GM19467 (cell line): ENCODE results near the gene HELT.

ENCODE experiments used
- ATAC-seq: cut with Tn5 transposase; IDR thresholded peaks from one replicate; pipeline ENCODE4 v1.9.1; 2021; ENCODE audit warnings: mild to moderate bottlenecking, moderate library complexity; ENCODE audit not compliant: unreplicated experiment

Gene HELT

DNA sequence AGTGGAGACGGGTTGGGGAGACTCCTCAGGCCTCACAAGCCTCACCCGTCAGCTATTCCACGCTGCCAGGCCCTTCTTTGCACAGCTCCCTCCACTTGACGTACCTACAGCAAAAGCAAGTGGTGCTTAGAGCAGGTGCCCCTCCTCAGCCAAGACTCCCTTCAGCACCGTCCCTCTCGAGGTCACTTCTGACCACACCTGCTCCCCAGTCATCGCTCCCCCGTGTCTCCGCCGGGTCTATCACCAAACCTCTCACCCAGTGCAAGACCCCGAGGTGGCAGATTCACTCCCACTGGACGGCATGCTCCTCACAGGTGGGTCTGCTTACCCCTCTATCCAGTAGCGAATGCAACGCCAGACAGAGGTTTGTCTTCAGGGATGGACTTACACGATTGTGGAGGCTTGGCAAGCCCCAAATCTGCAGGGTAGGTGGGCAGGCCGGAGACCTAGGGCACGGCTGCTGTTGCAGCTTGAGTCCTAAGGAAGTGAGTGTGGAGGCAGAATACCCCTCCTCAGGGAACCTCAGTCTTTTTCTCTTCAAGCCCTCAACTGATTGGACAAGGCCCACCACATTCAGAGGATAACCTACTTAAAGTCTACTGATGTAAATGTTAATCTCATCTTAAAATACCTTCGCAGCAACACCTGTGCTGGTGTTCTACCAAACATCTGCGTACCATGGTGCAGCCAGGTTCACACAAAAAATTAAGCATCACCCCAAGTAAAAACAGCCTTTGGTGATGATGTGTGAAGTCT is 14.5 kb upstream of the HELT start:
- ATAC-seq: no peak

DNA sequence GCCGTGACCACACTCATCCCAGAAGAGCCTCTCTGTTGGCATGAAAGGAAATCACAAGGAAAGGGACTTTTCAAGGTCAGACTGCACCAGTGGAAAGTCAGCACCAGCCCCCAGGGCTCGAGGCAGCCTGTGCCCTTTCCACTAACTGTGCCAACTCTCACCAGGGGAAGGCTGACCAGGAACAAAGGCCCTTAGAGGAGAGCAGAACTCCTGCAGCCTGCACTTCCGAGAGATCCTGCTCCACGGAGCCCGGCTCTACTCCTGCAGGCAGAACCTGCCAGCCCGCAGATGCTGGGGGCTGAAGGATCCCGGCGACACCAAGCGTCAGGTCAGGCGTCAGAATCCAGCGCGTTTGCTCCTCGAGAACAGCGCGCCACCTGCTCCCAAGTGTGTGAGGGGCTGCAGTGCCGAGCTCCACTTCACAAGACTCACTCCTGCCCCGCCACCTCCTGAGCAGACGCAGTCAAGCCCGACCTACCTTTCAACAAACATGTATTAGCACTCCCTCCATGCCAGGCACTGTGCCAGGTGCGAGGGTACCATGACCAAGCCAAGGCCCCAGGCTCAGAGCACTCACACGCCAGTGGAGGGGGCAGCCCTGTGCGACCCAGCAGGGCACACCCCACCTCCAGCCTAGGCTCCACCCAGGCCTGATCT is 13.6 kb upstream of the HELT start:
- ATAC-seq: peak; percentile 19

DNA sequence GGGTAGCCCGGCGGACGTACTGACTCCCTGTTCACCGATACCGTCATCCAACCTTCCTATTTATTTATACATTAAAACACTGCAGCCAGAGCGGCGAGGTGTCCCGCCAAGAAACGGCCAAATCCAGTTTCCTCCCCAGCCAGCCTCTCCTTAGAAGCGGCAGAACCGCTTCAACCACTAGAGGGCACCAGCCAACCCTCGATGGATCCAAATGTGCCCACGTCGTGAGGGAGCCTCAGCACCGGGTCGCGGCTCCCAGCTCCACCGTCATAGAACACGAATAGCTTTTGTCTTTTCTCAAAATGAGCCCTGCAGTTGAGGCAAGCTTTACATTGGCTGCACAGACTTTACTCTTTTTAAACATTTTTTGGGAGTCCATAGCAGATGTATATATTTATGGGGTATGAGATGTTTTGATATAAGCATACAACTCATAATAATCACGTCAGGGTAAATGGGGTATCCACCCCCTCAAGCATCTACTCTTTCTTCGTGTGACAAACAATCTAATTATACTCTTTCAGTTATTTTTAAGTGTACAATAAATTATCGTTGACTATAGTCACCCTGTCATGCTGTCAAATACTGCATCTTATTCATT is 13.0 kb upstream of the HELT start:
- ATAC-seq: peak; percentile 82

DNA sequence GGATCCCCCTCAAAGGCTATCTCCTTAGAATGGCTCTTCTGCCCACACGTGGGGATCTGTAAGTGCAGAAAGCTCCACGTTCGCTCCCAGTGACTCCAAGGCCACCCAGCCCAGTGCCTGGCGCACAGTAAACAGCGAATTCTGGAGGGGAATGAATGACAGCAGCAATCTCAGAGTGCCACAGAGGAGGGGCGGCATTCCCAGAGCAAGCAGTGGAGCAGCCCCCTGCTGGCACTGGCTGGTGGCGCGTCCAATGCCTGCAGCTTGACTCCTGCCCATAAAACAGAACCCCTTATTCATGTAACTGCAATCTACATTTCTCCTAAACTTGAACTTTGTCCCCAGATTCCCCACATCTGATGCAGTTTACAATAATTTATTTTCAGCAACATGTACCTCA is 6.9 kb upstream of the HELT start:
- ATAC-seq: no peak

DNA sequence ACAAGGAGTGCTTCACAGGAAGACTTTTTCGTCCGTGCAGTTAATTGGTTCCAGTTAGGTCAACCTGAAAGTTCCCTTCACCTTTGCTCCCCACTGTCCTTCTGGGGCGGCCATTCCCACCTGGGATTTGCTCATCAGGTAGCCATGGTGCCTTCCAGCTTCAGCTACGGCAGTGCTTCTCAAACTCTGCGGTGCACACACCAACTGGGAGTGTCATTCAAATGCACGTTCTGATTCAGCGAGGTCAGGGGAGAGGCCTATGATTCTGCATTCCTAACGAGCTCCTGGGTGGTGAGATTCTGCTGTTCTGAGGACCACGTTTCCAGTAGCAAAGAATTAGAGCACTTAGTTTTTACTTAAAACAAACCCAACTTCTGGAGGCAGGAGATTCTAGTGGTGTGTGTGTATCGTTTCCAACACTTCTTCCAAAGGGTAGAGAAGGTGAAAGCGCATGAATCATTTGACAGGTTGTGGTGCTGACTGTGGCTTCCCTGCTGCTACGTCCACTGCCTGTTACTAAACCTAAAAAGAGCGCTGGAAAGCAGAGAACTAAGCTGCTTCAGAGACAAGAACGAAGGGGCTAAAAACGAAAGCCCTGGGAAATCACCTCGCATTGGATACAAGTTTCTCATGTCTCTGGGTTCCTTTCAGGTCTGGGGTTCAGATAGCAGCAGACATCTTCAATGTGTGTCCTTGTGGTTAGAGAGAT is 4.7 kb upstream of the HELT start:
- ATAC-seq: no peak

DNA sequence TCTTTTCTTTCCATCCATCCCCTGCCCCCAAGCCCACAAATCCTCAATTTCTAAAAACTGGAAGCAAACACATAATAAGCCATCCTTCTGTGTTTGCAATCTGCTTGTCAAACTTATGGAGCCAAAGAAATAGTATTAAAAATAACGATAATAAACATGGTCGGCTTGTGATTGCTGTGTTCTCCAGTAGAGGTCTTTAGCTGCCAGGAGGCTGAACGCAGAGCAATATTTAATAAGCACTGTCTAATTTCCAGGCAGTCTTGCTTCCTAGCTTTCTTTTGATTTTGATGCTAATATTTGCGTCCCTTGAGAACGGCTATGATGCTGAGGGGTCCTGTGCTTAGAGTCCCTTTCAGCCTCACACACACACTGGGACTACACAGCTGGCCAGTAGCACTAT is 3.2 kb upstream of the HELT start:
- ATAC-seq: no peak

DNA sequence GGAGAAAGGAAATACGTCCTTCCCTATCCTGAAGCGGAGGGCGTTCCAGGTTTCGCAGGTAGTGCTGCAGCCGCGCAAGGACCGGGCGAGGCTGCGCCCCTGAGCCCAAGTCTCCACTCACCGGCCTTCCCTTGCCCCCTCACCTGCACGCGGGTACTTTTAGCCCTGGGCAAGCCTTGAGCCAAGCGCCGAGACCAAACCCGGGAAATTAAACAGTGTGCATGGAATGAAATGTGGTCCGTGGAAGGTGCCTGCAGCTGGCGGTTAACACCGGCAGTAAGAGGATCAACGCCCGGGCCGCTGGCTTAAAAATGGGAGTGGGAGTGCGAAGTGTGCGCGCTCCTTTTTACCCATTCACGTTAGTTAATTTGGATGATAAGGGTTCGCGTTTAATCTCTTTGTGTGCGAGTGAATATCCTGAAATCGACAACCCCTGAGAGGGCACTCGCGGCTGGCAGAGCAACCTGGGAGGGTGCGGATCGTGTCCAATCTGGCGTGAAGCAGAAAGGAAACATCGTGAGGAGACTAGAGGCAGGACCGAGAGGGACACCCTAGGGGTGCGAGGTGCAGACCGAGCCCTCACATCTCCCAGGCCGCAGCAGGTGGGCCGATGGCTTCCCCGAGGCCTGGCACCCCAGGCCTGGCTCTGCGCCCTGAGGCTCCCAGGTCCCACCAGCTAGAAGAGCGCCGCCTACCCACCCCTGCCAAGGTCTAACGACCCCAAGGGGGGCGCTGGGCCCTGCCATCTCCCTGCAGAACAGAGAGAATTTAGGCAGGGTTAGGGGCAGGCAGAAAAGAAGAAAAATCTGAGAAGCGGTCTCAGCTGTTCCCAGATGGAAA is 2.0 kb upstream of the HELT start:
- ATAC-seq: no peak

DNA sequence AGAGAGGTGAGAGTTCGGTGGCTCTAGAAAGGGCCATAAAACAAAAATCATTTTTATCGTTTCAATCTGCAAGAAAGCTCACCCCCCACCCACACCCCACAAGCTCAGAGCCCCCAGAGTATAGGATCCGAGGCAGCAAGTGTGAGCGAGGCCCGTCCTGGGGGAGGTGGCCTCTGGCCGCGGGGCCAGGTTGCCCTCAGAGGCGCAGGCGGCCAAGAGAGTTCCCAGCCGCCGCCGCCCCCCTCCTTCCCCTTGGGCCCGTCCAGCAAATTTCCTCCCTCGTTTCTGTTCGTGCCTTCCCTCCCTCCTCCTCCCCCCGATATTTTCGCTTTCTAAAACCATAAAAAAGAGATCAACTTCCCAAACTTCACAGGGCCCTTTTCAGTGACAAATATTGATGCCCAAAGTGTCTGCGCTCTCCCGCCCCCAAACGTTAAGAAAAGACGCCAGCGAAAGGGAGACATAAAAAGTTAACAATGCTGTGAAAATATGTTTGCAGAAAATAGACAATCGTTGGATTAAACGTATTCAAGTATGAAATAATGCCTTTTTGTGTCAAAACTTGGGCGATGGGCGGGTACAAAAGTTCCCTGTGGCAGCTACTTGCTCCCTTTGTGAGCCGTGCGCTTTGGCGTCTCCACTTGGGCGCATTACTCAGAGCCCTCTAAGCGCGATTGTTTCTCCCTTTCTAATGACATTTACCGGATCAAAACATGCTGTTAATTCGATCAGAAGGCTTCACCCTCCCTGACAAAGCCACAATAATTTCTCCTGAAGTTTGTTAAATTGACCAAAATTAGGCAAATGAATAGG is 1.1 kb upstream of the HELT start:
- no peak for ATAC-seq

DNA sequence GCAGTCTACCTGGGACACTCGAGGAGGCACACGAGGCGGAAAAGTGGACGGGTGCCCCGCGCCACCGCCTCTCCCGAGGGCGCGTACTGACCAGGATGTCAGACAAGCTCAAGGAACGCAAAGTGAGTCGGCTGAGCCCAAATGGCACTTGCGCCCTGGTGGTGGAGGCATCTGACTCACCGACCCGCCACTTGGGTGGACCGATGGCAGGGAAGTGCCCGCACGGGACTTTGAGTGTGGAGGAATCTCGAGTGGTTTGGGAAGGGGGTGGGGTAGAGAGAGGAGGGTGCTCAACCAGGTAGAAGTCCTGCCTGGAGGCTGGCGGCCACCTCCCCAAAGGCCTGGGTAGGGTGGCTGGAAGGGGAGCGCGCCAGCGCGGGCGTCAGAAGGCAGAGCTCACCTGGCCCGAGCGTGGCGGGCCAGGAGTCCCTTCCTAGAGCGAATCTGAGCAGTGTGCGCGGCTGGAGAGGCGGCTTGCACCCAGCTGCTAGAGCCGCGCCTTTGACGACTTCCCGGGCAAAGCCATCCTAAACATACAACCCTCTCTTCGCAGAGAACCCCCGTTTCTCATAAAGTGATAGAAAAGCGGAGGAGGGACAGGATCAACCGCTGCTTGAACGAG is 655 bp downstream of the HELT start:
- ATAC-seq: no peak

DNA sequence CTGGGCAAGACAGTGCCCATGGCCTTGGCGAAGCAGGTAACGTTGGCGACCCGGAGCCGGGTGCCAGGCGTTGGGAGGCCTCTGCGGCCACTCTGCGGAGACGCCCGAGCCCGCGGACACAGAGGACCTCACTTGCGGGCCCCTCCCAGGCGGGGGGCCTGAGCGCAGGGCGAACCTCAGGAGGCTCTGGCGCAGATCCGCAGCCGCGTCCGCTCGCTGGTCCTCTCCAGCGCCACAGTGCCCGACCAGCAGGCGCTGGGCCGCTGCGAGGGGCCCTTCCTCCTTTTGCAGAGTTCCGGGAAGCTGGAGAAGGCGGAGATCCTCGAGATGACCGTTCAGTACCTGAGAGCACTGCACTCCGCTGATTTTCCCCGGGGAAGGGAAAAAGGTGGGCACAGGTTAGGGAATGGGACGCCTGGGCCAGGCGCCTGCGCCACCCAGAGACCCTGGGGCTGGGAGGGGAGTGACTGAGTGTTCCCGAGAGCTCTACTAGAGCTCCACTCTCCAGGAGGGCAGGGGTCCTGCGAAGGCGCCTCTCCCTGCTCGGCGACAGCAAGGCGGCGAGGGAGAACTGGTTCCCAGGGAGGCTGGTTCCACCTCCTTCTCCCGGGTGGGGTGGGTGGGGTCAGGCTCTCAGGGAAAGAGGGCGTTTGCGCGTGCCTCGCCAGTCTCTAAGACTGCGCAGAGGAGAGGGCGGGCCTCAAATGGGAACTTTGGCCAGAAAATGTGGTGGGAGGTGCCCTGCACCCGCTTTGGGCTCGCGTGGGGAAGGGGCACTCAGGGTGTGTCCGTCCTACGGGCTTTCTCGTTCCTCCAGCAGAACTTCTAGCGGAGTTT is 1.4 kb downstream of the HELT start:
- ATAC-seq: no peak

DNA sequence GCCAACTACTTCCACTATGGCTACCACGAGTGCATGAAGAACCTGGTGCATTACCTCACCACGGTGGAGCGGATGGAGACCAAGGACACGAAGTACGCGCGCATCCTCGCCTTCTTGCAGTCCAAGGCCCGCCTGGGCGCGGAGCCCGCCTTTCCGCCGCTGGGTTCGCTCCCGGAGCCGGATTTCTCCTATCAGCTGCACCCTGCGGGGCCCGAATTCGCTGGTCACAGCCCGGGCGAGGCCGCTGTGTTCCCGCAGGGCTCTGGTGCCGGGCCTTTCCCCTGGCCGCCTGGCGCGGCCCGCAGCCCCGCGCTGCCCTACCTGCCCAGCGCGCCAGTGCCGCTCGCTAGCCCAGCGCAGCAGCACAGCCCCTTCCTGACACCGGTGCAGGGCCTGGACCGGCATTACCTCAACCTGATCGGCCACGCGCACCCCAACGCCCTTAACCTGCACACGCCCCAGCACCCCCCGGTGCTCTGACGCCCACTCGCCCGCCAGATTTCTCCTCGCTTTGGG is 2.1 kb downstream of the HELT start:
- ATAC-seq: no peak

DNA sequence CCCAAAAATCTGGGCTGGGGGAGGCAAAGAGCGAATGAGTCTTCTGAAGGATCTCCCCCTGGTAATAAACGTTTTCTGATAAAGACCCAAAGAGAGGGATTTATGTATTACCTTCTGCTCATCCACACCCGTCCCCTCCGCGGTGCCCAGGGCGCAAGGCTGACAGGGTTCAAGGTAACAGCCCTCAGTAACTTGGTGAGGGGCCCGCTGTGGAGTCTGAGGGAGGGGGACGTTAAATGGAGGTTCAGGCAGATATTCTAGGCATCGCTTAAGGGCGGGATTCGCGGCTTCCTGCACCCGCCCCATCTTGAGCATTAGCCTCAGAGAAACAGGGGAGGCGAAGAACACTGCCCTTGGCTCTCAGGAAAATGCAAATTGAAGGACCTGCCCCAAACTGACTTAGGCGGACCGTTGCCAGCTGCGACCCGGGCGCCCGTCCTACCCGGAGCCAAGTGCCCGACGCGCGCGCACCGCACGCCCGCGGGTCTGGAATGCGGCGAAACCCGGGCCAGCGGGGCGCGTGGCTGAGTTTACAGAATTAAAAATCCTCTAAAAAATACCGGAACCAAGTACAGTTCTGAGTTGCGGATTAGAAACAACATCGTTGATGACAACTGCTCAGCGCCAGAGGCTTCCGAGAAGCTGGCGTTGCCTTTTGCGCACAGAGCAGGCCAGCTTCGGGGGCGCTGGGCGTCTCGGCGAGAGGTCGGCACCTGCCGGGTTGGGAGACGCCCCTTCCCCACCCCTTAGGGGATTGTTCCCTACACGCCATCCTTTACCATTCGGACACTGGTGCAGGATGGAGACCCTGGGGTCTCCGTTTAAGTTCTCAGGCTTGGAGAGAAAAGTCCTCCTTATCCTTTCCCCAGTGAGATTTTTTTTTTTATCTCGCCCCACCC is 2.8 kb downstream of the HELT start:
- ATAC-seq: no peak

DNA sequence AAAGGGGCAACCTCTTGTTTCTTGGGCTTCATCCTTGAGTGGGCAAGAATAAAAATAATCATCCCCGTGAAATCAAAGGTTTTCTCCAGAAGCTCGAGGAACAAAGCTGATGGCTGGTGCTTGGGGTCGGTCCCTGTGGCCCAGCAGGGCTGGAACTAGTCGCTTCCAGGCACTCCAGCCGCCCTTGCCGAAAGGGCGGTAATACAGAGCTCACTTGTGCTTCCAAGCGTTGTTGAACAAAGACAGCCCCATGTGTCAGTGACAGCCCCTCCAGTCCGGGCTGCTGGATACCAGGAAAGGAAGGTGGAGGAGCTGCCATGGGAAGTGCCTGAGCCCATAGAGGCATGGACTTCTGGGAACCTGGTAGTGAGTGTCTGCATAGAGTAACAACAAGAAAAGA is 5.2 kb downstream of the HELT start:
- no peak for ATAC-seq

DNA sequence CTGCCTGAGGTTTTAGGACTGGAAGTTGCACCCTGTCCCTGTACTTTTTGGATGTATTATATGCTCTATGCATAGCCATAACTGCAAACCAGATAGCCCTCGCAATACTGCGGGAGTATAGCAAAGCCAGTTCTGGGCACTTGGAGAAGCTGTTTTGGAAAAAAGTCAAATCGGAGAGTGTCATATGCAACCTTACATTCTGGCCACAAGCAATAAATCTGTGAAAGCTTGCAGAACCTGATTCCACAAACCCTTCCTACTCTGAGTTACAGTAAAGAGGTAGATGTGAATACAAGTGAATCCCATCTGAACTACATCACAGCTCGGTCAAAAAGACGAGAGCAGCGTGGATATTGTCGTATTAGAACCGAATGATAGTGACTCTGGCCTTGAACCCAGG is 10.3 kb downstream of the HELT start:
- ATAC-seq: no peak

DNA sequence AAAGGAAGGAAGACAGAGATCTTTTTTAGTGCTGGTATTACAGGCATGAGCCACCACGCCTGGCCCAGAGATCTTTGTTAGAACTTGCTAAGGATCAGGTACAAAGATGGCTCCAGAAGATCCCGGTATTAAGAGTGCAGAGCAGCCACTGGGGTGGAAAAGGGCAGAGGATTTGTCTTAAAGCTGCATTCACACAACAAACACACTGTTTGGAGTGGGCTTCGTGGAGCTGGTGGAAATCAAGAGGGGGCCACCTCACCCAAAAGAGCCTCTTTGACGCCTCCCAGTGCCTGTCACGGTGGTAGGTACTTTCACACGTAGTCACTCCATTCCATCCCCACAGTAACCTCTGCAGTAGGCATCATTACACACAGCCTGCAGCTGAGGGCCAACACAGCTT is 13.3 kb downstream of the HELT start:
- no peak for ATAC-seq

DNA sequence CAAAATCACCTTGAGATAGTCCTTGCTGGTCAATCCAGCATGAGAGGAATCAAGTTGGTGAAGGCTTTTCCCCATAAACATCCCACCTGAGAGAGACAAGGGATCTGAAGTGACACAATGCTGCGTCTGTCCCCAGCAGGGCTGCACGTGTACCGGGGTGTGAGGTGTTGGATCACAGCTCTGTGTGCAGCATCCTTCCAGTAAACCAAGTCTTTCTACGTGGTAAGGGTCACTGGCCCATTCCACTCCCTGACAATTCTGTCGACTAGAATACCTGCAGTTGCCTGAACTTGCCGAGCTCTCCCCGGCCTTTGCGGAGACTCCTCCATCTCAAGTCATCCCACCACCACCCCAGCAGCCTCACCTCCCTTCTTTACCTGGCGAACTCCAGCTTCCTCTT is 14.8 kb downstream of the HELT start:
- ATAC-seq: no peak

DNA sequence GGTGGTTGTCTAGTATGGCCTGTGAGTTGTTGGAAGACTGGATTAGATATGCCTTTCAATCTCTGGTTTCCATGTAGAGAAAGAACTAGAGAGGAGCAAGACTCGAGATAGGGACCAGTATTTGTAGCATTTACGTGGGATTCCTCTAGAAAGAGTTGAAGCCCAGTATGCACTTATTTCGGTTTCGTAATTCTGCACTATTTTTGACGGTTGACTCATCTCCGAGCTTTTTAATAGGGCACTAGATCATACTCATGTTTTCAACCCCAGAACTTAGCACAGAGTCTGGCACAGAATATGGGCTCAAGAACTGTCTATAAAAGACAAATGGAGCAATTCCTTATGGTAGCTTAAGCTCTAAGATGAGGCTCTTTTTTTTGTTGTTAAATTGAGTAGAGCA is 15.7 kb downstream of the HELT start:
- ATAC-seq: no peak
